ENCODE measurements around the gene MST1.

Gene MST1

DNA sequence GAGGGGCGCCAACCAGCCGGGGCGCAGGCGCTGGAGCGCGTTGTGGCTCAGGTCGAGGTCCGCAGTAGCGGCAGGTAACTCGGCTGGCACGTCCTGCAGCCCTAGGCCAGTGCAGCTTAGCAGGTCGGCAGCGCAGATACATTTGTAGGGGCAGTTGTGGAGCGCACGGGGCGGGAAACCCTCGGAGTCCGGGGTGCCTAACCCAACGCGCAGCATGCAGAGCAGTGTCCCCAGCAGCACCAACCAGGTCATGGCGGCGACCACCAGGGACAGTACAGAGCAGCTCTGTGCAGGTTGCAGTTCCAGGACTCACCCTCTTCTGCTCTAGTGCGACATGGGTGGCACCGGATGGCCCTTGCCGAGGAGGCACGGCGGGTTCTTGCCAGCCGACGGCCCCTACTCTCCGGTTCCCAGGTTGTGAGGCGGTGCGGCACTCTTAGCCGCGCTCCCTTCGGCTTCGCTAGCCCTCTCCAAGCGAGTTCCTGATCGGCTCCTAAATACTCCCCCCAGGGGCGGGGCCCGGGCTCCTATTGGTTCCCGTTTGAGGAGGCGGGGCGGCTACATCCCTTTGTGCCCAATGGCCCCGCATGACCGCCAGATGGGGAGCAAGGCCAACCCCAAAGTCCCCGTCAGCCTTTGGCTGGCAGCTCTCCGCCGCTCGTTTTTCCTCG lies 30.1 kb upstream of the MST1 start, which contains the start of gene AMIGO3:
TSS of gene AMIGO3 (minus strand) at position 471 of the 671 bp plus-strand sequence. CDS start at position 252, 219 bp downstream.
- peak; percentile 85 for DNase-seq
- in situ Hi-C loops (cut with MboI; ENCODE audit: low pct_unique_long_range_greater_than_20kb, low sequenced_read_pairs) = no loop called here

DNA sequence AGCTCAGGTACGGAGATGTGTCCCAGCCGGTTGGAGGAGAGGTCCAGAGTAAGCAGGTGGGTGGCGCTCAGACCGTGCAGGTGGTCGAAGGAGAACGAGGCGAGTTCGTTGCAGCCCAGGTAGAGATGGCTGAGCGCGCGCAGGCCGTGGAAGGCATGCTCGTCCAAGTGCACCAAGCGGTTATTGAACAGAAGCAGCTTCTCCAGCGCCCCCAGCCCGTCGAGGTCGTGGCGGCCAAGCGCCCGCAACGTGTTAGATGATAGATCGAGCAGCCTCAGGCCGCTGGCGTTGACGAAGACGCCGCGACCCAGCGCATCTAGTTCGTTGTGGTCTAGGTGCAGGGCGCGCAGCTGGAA lies 29.6 kb upstream of the MST1 start:
- DNase-seq = no peak
- in situ Hi-C loops (cut with MboI; ENCODE audit: low pct_unique_long_range_greater_than_20kb, low sequenced_read_pairs) = no loop called here

DNA sequence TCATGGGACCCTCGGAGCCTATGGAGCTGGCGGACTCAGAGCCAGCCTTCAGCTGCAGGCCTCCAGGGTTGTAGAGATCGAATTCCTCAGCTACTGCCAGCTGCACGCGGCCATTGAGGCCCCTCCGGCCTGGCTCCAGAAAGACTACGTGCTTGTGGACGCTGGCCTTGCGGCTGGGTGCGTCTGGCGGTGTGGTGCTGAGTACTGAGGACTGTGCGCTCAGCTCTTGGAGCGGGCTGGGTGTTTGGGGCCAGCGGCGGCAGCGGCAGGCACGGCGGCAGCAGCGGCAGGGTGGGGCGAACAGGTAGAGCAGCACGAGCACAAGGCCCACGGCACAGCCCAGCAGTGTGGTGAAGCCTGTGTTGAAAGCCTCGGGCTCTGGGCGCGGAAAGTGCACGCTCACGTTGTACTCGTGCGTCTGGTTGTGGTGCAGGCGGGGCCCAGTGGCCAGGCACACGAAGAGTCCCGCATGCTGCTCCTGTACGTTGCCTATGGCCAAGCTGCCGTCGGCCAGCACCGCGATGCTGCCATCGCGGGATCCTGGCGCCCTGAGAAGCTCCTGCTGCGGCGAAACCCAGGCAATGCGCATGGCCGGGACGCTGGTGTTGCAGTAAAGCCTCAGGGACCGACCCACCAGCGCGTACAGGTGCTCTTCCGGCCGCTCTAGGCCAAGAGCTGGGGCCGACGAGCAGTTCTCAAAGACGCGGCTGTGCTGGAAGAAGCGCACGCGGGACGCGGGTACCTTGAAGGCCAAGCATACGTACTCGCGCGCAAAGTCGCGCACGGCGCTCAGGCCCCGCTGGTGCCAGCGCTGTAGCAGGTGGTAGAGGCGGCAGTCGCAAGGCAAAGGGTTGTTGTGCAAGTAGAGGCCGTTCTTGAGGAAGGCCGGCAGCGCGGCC lies 28.9 kb upstream of the MST1 start:
- no peak for DNase-seq
- in situ Hi-C loops (cut with MboI; ENCODE audit: low pct_unique_long_range_greater_than_20kb, low sequenced_read_pairs) = no loop called here

DNA sequence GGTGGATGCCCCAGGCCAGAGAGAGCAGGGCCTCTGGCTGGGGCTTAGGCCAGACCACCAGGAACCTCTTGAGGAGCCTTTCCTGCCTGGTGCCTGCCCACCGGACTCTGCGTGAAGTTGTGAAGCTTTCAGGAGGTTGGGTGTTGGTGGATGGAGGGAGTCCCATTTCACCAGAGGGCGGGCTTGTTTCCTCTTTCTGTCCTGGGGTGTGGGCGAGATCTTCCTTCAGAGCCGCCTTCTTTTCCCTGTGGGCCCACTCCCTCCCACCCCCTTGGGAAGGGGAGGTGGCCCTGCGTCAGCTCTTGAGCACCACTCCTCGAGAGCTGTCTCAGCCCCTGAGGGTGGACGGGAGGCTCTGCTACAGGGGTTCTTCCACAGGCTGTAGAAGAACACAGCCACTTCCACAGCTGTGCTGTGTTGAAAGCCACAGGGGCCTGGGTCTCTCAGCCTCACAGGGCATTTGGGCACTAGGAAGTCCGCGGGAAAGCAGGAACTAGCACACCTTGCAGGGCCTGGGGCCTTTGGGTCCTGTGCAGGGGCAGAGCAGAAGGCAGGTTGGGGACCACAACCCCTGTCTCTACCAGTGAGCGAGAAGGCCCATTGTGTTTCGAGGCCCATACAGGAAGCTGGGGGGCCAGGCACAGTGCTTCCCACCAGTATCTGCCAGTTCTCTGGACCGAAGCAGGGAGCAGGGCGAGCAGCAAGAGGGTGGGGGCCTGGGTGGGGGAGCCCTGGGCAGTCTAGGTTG lies 28.1 kb upstream of the MST1 start:
- in situ Hi-C loops (cut with MboI; ENCODE audit: low pct_unique_long_range_greater_than_20kb, low sequenced_read_pairs) = no loop called here
- no peak for DNase-seq

DNA sequence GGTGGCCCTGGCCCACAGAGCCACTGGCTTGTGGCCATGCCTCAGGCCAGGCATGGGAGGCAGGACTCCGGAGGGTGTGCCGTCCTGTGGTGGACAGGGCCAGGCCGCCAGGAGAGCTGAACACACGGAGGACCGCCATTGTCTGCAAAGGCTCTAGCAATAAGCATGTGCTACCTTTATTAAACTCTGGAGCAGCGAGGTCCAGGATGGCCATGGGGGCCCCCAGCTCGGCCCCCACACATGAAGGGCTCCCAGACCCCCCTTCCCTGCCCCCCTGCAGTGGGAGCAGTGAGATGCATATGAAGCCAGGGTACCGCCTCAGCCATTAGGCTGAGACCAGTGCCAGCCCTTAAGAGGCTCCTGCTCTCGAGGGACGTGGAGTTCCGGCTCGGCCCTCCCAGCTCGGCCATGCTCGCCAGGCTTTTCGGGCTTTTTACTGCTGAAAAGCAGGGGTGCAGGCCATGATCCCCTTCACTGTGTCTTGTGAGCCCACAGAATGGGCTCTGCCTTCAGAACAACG lies 27.5 kb upstream of the MST1 start:
- in situ Hi-C loops (cut with MboI; ENCODE audit: low pct_unique_long_range_greater_than_20kb, low sequenced_read_pairs) = no loop called here
- no peak for DNase-seq

- no peak for DNase-seq
- in situ Hi-C loops (cut with MboI; ENCODE audit: low pct_unique_long_range_greater_than_20kb, low sequenced_read_pairs) = no loop called here
Observed at GRCh38 chr3:49716169-49716568, 26.9 kb upstream of the MST1 start.

DNA sequence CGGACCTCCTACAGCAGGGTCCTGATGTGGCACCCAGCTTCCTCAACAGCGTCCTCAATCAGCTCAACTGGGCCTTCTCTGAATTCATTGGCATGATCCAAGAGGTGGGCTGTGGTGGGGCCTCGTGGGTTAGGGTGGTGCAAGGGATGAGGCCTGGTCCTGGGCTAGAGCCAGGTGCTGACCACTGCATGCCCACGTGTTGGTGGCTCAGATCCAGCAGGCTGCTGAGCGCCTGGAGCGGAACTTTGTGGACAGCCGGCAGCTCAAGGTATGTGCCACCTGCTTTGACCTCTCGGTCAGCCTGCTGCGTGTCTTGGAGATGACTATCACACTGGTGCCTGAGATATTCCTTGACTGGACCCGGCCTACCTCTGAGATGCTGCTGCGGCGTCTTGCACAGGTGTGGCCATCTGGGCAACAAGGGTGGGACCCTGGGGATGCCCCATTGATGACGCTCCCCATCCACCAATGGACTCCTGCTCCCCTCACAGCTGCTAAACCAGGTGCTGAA lies 26.4 kb upstream of the MST1 start:
- in situ Hi-C loops (cut with MboI; ENCODE audit: low pct_unique_long_range_greater_than_20kb, low sequenced_read_pairs) = no loop called here
- DNase-seq = no peak

DNA sequence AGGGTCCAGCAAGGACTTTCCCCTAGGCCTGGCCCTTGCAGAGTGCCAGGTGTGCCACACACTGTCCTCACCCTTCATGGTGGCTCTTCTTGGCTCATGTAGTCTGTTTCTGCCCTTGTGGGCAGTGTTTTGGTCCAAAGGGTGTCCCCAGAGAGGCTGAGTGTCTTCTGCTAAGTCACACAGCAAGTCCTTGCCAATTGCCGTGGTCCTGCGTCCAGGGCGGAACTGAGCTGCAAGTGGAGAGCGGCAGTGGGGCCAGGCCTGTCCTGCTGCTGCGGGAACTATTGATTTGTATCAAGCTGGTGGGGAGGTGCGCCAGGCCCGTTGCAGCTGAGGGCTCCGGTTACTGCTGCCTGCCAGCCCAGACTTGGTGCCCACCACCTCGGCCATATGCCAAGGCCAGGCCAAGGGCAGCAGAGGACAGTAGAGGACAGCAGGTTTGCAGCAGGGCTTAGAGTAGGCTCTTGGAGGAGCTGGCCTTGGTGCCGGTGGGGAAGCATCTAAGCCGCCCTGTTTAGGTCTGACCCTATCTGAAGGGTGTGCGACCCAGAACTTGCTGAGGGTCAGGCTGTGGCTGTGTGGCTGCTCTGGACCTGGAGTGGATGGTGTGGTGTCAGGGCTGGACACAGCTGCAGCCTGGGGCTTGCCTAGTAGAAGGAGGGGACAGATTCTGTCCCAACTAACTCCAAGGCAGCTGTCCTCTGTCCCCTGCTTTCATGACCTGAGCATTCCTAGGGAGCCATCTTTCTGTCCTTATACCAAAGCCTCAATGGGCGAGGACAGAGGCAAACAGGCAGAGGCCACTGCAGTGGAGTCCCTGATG lies 25.7 kb upstream of the MST1 start:
- in situ Hi-C loops (cut with MboI; ENCODE audit: low pct_unique_long_range_greater_than_20kb, low sequenced_read_pairs) = no loop called here
- DNase-seq = no peak

DNA sequence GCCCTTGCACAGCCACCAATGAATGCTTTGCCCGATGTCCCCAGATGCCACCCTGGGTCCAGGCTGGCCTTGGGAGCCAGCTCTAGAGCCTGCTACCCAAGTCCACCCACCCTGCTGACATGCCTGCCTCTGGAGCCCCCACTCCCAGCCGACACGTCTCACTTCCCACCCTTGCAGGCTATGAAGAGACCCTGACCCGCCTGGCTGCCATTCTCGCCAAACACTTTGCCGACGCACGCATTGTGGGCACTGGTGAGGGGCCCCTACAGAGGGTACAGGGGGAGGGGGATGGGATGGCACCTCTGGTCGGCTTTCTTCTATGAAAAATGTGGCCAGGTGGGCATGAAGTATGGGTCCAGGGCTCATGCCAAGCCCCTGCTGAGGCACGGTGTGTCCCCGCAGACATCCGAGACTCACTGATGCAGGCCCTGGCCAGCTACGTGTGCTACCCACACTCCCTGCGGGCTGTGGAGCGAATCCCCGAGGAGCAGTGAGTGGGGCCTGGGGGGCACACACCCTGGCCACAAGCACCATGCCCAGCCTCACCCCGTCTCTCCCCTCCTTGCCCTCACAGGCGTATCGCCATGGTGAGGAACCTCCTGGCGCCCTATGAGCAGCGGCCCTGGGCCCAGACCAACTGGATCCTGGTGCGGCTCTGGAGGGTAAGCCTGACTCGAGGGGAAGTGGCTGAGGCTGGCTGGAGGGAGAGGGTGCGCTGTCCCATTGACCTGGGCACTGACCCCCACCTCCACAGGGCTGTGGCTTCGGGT lies 24.2 kb upstream of the MST1 start:
- in situ Hi-C loops (cut with MboI; ENCODE audit: low pct_unique_long_range_greater_than_20kb, low sequenced_read_pairs) = no loop called here

GRCh38 chr3:49712631-49713317 lies 23.5 kb upstream of the MST1 start:
- in situ Hi-C loops (cut with MboI; ENCODE audit: low pct_unique_long_range_greater_than_20kb, low sequenced_read_pairs) = no loop called here
- DNase-seq = no peak

More for the DNA sequence above, 24.2 kb upstream of the MST1 start:
- DNase-seq = no peak

DNA sequence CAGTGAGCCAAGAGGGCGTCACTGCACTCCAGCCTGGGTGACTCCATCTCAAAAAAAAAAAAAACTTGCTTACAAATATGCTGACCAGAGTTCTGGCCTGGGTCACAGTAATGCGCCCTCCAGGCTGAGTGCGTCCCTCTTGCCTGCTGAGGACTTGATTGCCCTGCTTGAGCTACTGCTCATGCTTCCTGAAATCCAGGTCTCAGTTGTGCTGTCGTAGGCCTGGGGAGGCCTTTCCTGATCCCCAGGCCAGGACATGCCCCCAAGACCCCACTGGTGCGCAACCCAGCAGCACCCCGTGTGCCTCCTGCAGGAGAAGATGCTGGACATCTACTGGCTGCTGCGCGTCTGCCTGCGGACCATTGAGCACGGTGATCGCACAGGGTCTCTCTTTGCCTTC lies 22.9 kb upstream of the MST1 start:
- DNase-seq = no peak
- in situ Hi-C loops (cut with MboI; ENCODE audit: low pct_unique_long_range_greater_than_20kb, low sequenced_read_pairs) = no loop called here

- no peak for DNase-seq
- in situ Hi-C loops (cut with MboI; ENCODE audit: low pct_unique_long_range_greater_than_20kb, low sequenced_read_pairs) = no loop called here
Observed at GRCh38 chr3:49711489-49711888, 22.2 kb upstream of the MST1 start.

- in situ Hi-C loops (cut with MboI; ENCODE audit: low pct_unique_long_range_greater_than_20kb, low sequenced_read_pairs) = no loop called here
- DNase-seq = no peak
Observed at GRCh38 chr3:49709852-49710251, 20.6 kb upstream of the MST1 start.

- in situ Hi-C loops (cut with MboI; ENCODE audit: low pct_unique_long_range_greater_than_20kb, low sequenced_read_pairs) = no loop called here
- no peak for DNase-seq
Observed at GRCh38 chr3:49707113-49707480, 17.8 kb upstream of the MST1 start.

GRCh38 chr3:49706456-49707112 lies 17.3 kb upstream of the MST1 start:
- in situ Hi-C loops (cut with MboI; ENCODE audit: low pct_unique_long_range_greater_than_20kb, low sequenced_read_pairs) = no loop called here
- DNase-seq = no peak

GRCh38 chr3:49705390-49705960 lies 16.2 kb upstream of the MST1 start:
- in situ Hi-C loops (cut with MboI; ENCODE audit: low pct_unique_long_range_greater_than_20kb, low sequenced_read_pairs) = no loop called here
- no peak for DNase-seq

- in situ Hi-C loops (cut with MboI; ENCODE audit: low pct_unique_long_range_greater_than_20kb, low sequenced_read_pairs) = no loop called here
- no peak for DNase-seq
Observed at GRCh38 chr3:49704629-49705028, 15.4 kb upstream of the MST1 start.

Data from KBM-7 (cell line).